ENCODE results near the gene UFC1. TPM values are rescaled to one million over a fixed set of nuclear protein-coding genes. Genes with fewer than 3 reads are reported as not detected.

The UFC1 gene
- total and polyA plus RNA-seq, 2 experiments from 2014 or later = 105 to 119 TPM

DNA sequence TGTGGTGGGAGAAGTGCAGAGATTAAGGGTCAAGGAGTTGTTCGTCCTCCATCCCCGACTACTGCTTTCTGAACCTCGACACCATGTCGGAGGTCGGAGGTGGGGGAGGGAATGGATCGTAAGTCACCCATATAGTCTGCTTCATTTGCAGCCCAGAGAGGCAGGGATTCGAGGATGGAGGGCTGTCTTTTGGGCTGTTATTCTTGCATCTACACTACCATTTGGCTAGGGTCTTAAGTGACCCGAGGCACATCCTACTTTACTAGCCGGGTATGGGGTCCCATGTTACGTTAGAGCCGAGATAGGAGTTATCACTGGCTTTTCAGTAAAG is 6.1 kb downstream of the UFC1 start:
- Histone ChIP-seq H3K4me1 (ENCODE audit: insufficient read depth) (peaks cover 2% of the 10 kb centered on the region), H3K4me2 (peak overlapping the region; percentile 94), H3K27ac (peak overlapping the region; percentile 62), H3K27me3 (no peaks in the 10 kb centered on the region), H3K4me3 (peak overlapping the region; percentile 86), H4K20me1 (ENCODE audit: insufficient read depth, poor library complexity, severe bottlenecking) (no peaks in the 10 kb centered on the region), H3K36me3 (replicated peaks; ENCODE audit: insufficient read depth, low read depth) (no peaks in the 10 kb centered on the region), H3K79me2 (peaks cover 28% of the 10 kb centered on the region), H2AFZ (peak overlapping the region; percentile 86), H3K9me3 (ENCODE audit: low read depth) (no peaks in the 10 kb centered on the region), H3K9me2 (replicated peaks; ENCODE audit: insufficient read depth) (no peaks in the 10 kb centered on the region)
- DNase-seq (ENCODE audit: low spot score) = no peak
- 8% methylated on average over 11 of the region's 11 CpGs for WGBS (ENCODE audit: low lambda C conversion rate, missing lambda C conversion rate)
- TF ChIP-seq EZH2phosphoT487 (IDR thresholded peaks at IDR 0.05; ENCODE audit: low read depth, severe bottlenecking, unreplicated experiment) (no peak), EZH2 (IDR thresholded peaks at IDR 0.05; ENCODE audit: borderline replicate concordance) (no peak), CTCF (IDR thresholded peaks at IDR 0.05; ENCODE audit: poor library complexity) (no peak)

DNA sequence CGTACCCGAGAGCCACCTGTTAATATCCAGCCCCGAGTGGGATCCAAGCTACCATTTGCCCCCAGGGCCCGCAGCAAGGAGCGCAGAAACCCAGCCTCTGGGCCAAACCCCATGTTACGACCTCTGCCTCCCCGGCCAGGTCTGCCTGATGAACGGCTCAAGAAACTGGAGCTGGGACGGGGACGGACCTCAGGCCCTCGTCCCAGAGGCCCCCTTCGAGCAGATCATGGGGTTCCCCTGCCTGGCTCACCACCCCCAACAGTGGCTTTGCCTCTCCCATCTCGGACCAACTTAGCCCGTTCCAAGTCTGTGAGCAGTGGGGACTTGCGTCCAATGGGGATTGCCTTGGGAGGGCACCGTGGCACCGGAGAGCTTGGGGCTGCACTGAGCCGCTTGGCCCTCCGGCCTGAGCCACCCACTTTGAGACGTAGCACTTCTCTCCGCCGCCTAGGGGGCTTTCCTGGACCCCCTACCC is 6.9 kb downstream of the UFC1 start:
- Histone ChIP-seq H3K27me3 (no peaks in the 10 kb centered on the region), H3K9me3 (ENCODE audit: low read depth) (no peaks in the 10 kb centered on the region), H2AFZ (no peak overlapping the region), H3K4me3 (no peak overlapping the region), H3K36me3 (replicated peaks; ENCODE audit: insufficient read depth, low read depth) (no peaks in the 10 kb centered on the region), H3K4me1 (ENCODE audit: insufficient read depth) (peaks cover 4% of the 10 kb centered on the region), H3K27ac (no peak overlapping the region), H3K9me2 (replicated peaks; ENCODE audit: insufficient read depth) (no peaks in the 10 kb centered on the region), H3K4me2 (peak overlapping the region; percentile 94), H3K79me2 (peaks cover 21% of the 10 kb centered on the region), H4K20me1 (ENCODE audit: insufficient read depth, poor library complexity, severe bottlenecking) (no peaks in the 10 kb centered on the region)
- 98% methylated on average over 22 of the region's 22 CpGs for WGBS (ENCODE audit: low lambda C conversion rate, missing lambda C conversion rate)
- no peak for DNase-seq (ENCODE audit: low spot score)
- no peak for TF ChIP-seq EZH2phosphoT487 (IDR thresholded peaks at IDR 0.05; ENCODE audit: low read depth, severe bottlenecking, unreplicated experiment)
- no peak for TF ChIP-seq EZH2 (IDR thresholded peaks at IDR 0.05; ENCODE audit: borderline replicate concordance)
- no peak for TF ChIP-seq CTCF (IDR thresholded peaks at IDR 0.05; ENCODE audit: poor library complexity)

- no peaks in the 10 kb centered on the region for H3K27me3 ChIP-seq
- H3K4me1 ChIP-seq (ENCODE audit: insufficient read depth) = peaks cover 4% of the 10 kb centered on the region
- H3K27ac ChIP-seq = no peak overlapping the region
- H3K4me3 ChIP-seq = no peak overlapping the region
- no peak overlapping the region for H3K4me2 ChIP-seq
- no peaks in the 10 kb centered on the region for H3K36me3 ChIP-seq (replicated peaks; ENCODE audit: insufficient read depth, low read depth)
- peaks cover 17% of the 10 kb centered on the region for H3K79me2 ChIP-seq
- no peaks in the 10 kb centered on the region for H4K20me1 ChIP-seq (ENCODE audit: insufficient read depth, poor library complexity, severe bottlenecking)
- DNase-seq (ENCODE audit: low spot score) = no peak
- WGBS (ENCODE audit: low lambda C conversion rate, missing lambda C conversion rate) = 91% methylated on average over 5 of the region's 5 CpGs
- no peaks in the 10 kb centered on the region for H3K9me2 ChIP-seq (replicated peaks; ENCODE audit: insufficient read depth)
- no peaks in the 10 kb centered on the region for H3K9me3 ChIP-seq (ENCODE audit: low read depth)
- TF ChIP-seq EZH2 (IDR thresholded peaks at IDR 0.05; ENCODE audit: borderline replicate concordance) = no peak
- TF ChIP-seq EZH2phosphoT487 (IDR thresholded peaks at IDR 0.05; ENCODE audit: low read depth, severe bottlenecking, unreplicated experiment) = no peak
- TF ChIP-seq CTCF (IDR thresholded peaks at IDR 0.05; ENCODE audit: poor library complexity) = no peak
- no peak overlapping the region for H2AFZ ChIP-seq
Measured at GRCh38 chr1:161161652-161162051, 7.9 kb downstream of the UFC1 start.

- no peaks in the 10 kb centered on the region for H3K9me3 ChIP-seq (ENCODE audit: low read depth)
- no peaks in the 10 kb centered on the region for H3K27me3 ChIP-seq
- no peak overlapping the region for H3K27ac ChIP-seq
- peaks cover 18% of the 10 kb centered on the region for H3K79me2 ChIP-seq
- TF ChIP-seq EZH2phosphoT487 (IDR thresholded peaks at IDR 0.05; ENCODE audit: low read depth, severe bottlenecking, unreplicated experiment) = no peak
- no peak overlapping the region for H2AFZ ChIP-seq
- no peak overlapping the region for H3K4me2 ChIP-seq
- no peak for DNase-seq (ENCODE audit: low spot score)
- H3K4me1 ChIP-seq (ENCODE audit: insufficient read depth) = peaks cover 8% of the 10 kb centered on the region
- WGBS (ENCODE audit: low lambda C conversion rate, missing lambda C conversion rate) = 74% methylated on average over 7 of the region's 7 CpGs
- H4K20me1 ChIP-seq (ENCODE audit: insufficient read depth, poor library complexity, severe bottlenecking) = no peaks in the 10 kb centered on the region
- no peaks in the 10 kb centered on the region for H3K36me3 ChIP-seq (replicated peaks; ENCODE audit: insufficient read depth, low read depth)
- H3K4me3 ChIP-seq = no peak overlapping the region
- H3K9me2 ChIP-seq (replicated peaks; ENCODE audit: insufficient read depth) = no peaks in the 10 kb centered on the region
Measured at GRCh38 chr1:161162052-161162451, 8.3 kb downstream of the UFC1 start.

Data from hepatocyte (in vitro differentiated cells).